ENCODE results near the gene LINC00237.

DNA sequence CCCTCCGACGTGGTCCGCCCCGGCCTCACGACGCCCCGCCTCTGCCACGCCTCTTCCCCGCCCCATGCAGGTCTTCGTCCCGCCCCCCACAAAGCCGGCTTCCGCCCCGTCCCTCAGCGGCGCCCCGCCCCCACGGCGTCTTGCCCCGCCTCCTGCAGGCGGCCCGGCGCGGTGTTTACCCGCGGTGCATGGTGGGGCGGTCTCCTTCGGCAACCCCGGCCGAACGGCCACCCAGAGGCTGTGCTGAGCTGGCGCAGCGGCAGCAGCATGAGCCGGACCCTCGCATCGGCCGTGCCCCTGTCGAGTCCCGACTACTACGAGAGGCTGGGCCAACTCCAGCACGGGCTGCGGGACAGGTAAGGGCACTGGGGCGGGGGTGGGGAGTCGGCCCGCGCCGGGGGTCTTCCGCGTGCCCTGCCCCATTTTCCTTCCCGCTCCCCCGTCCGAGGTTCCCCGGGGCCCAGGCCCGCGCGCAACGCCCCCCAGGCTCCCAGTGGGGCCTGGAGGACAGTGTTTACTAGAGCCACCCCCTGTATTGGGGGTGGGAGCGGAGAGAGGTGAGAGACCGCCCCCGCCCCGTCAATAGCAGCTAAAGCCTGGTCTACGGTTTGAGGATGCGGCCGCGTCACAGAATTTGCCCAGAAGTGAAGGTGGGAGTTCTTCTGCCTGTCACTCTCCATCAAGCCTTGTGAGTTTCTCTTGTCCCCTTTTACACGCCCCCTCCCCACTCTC is 19.9 kb upstream of the LINC00237 start, which contains the start of gene KIZ:
- TF ChIP-seq, protein P1, sequence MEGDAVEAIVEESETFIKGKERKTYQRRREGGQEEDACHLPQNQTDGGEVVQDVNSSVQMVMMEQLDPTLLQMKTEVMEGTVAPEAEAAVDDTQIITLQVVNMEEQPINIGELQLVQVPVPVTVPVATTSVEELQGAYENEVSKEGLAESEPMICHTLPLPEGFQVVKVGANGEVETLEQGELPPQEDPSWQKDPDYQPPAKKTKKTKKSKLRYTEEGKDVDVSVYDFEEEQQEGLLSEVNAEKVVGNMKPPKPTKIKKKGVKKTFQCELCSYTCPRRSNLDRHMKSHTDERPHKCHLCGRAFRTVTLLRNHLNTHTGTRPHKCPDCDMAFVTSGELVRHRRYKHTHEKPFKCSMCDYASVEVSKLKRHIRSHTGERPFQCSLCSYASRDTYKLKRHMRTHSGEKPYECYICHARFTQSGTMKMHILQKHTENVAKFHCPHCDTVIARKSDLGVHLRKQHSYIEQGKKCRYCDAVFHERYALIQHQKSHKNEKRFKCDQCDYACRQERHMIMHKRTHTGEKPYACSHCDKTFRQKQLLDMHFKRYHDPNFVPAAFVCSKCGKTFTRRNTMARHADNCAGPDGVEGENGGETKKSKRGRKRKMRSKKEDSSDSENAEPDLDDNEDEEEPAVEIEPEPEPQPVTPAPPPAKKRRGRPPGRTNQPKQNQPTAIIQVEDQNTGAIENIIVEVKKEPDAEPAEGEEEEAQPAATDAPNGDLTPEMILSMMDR (IDR thresholded peaks at IDR 0.05): peak in 5 of 6 experiments; percentile 35 to 65 (median 56)
- TF ChIP-seq POLR2A (IDR thresholded peaks at IDR 0.05): peak; percentile 69 to 89

Measured in adrenal gland (tissue), 5 donors.